Type B pancreatic cell (in vitro differentiated cells): Measurements from ENCODE around the gene ADD2. TPM values are rescaled to one million over a fixed set of nuclear protein-coding genes. Genes with fewer than 3 reads are reported as not detected.

ENCODE experiments used
- DNase-seq: peaks from one replicate; pipeline ENCODE4 v3.0.0; 2021; ENCODE audit warnings: mixed read lengths; ENCODE audit not compliant: unreplicated experiment; ENCODE audit errors: extremely low spot score
- H3K27ac Mint-ChIP-seq: 2 replicates; pipeline ENCODE4 v1.8.0; 2021; ENCODE audit warnings: mild to moderate bottlenecking, mixed read lengths
- H3K27me3 Mint-ChIP-seq: 2 replicates; pipeline ENCODE4 v1.8.0; 2021; ENCODE audit warnings: mixed read lengths
- H3K36me3 Mint-ChIP-seq: 2 replicates; pipeline ENCODE4 v1.8.0; 2021; ENCODE audit warnings: mixed read lengths
- H3K4me1 Mint-ChIP-seq: one replicate; pipeline ENCODE4 v1.8.0; 2021; ENCODE audit warnings: mixed read lengths; ENCODE audit not compliant: unreplicated experiment
- H3K4me3 Mint-ChIP-seq: 2 replicates; pipeline ENCODE4 v1.8.0; 2021; ENCODE audit warnings: mild to moderate bottlenecking, mixed read lengths
- H3K9me3 Mint-ChIP-seq: 2 replicates; pipeline ENCODE4 v1.8.0; 2021; ENCODE audit warnings: mixed read lengths
- CTCF ChIP-seq: fragments of 200-600 bp; sonication (generic); conservative IDR thresholded peaks from 2 replicates; pipeline ENCODE4 v1.5.0; 2021; ENCODE audit warnings: antibody characterized with exemption, mild to moderate bottlenecking
- total RNA-seq: library from RNA; stranded (reverse); gene quantifications from 2 replicates; pipeline ENCODE4 v1.2.1, GENCODE V29; 2021; ENCODE audit warnings: low replicate concordance

Gene ADD2
- total RNA-seq, 1 donor from 2014 or later = 5.0 TPM

- no peaks in the 10 kb centered on the region for H3K4me1 Mint-ChIP-seq
- H3K36me3 Mint-ChIP-seq = no peaks in the 10 kb centered on the region
- no peak overlapping the region for H3K27ac Mint-ChIP-seq
- H3K27me3 Mint-ChIP-seq = peaks cover 61% of the 10 kb centered on the region
- no peak for DNase-seq
- H3K4me3 Mint-ChIP-seq = no peak overlapping the region
- no peaks in the 10 kb centered on the region for H3K9me3 Mint-ChIP-seq
- TF ChIP-seq CTCF = no peak
These were observed 116.3 kb downstream of the ADD2 start for GRCh38 chr2:70651727-70652126.

- no peaks in the 10 kb centered on the region for H3K4me1 Mint-ChIP-seq
- no peak for DNase-seq
- no peak overlapping the region for H3K4me3 Mint-ChIP-seq
- H3K9me3 Mint-ChIP-seq = no peaks in the 10 kb centered on the region
- H3K36me3 Mint-ChIP-seq = no peaks in the 10 kb centered on the region
- peaks cover 56% of the 10 kb centered on the region for H3K27me3 Mint-ChIP-seq
- no peak overlapping the region for H3K27ac Mint-ChIP-seq
- no peak for TF ChIP-seq CTCF
These were observed 117.0 kb downstream of the ADD2 start for GRCh38 chr2:70651014-70651413.

GRCh38 chr2:70648961-70649360 lies 119.0 kb downstream of the ADD2 start:
- no peak for TF ChIP-seq CTCF
- H3K27me3 Mint-ChIP-seq = peaks cover 45% of the 10 kb centered on the region
- H3K36me3 Mint-ChIP-seq = no peaks in the 10 kb centered on the region
- no peak overlapping the region for H3K4me3 Mint-ChIP-seq
- no peaks in the 10 kb centered on the region for H3K9me3 Mint-ChIP-seq
- H3K27ac Mint-ChIP-seq = no peak overlapping the region
- DNase-seq = no peak
- no peaks in the 10 kb centered on the region for H3K4me1 Mint-ChIP-seq

GRCh38 chr2:70647873-70648481 lies 120.0 kb downstream of the ADD2 start:
- Mint-ChIP-seq H3K9me3 (no peaks in the 10 kb centered on the region), H3K4me1 (no peaks in the 10 kb centered on the region), H3K27me3 (peaks cover 38% of the 10 kb centered on the region), H3K4me3 (no peak overlapping the region), H3K36me3 (no peaks in the 10 kb centered on the region), H3K27ac (no peak overlapping the region)
- DNase-seq = peak; percentile 81
- TF ChIP-seq CTCF = peak; percentile 97

GRCh38 chr2:70646420-70646818 lies 121.6 kb downstream of the ADD2 start:
- Mint-ChIP-seq H3K36me3 (no peaks in the 10 kb centered on the region), H3K9me3 (no peaks in the 10 kb centered on the region), H3K27ac (no peak overlapping the region), H3K27me3 (peaks cover 29% of the 10 kb centered on the region), H3K4me3 (no peak overlapping the region), H3K4me1 (no peaks in the 10 kb centered on the region)
- TF ChIP-seq CTCF = no peak
- no peak for DNase-seq
